ENCODE data around the gene B4GALT5.
"Not testable (repeated sequence)": the region's sequence is repeated elsewhere in the genome, so short reads cannot be mapped to it uniquely, and the experiment has no call there.

The B4GALT5 gene

GRCh38 chr20:49677777-49678758, 35.6 kb downstream of the B4GALT5 start:
- DNase-seq = no peak

- no peak for DNase-seq
Measured at GRCh38 chr20:49676581-49677291, 36.9 kb downstream of the B4GALT5 start.

DNA sequence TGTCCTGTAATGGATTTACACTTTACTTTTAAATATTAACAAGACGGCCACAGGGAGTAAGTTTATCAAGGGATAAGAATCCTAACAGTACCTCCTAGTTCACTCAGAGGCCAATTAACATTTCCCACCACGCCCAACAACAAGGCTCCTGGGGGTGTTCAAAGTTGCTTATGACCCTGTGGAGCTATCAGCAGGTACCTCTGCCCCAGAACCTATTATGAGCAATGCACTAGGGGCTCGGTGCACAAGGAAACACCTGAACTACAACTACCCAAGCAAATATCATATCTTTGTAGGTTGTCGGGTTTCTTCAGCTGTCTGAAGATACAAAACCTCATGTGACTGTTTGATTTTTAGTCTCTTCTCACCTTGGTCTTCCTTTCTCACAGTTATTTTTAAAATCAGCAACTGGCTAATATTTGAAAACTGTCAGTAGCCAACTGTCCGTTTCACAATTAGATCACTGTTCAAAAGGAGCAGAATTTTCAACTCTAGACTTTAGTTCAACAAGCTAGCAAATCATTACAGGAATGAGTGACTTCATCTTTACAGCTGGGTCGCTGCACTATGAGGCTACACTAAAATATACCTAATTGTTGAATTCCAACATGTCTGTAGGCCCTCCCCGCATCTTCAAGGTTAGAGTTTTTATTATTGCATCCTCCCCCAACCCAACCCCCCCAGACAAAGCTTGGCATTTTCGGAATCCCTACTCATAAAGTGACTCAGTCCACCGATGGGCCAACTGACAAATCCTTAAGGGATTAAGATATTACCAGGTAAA, 38.1 kb downstream of the B4GALT5 start:
- no peak for DNase-seq

DNA sequence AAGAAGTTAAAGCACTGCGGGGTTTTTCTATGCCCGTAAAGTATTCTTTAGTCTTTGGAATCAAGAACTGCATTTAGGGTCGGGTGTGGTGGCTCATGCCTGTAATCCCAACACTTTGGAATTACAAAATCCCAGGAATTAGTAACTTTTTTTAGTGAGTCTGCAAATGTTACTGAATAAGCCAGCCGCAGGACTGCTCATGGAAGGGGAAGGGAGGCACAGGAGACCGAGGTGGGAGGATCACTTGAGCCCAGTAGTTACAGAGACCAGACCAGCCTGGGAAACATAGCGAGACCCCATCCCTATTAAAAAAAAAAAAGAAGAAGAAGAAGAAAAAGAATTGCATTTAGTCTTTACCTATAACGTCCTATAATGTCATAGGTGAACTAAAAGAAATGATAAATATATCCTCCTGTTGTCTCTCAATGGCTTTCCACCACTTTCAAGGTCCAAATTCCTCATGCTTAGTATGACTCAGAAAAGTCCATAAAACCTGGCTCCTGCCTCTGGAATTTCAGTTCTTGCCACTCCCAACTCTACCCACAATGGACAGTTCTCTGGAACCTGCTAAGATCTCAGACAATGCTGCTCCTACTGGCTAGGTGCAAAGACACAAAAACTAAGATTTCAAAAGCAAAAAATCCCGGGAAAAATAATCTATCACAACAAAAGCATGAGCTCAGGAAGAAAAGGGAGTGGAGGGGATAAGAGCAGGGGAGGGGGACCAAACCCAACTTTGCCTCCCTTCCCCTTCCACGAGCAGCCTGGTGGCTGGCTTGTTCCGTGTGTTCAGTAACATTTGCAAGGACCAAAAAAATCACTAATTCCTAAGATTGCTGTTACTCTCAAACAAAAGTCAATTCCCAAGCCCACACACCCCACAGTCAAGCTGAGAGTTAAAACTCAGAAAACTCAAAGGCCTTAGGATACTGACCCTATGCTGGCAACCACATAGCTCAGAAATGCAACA, 39.0 kb downstream of the B4GALT5 start:
- DNase-seq = no peak

- DNase-seq = no peak
Measured at GRCh38 chr20:49672096-49672664, 41.5 kb downstream of the B4GALT5 start.

DNA sequence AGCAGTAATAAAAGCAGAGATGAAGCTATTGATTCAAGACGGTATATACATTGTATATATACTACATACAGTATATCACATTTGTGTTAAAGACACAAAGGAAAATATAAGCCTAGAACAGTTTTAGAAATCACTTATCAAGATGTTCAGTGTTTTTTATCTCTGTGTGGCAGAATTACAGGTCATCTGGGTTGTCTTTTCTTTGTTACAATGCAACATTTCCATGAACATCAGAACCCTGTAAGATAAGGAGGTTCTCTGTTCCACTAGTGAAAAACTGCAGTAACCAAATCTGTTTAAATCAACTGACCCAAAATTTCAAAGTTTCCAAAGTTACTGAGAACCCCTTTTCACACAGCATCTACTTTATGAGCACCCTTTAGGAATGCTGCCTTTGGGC, 42.2 kb downstream of the B4GALT5 start:
- no peak for DNase-seq

DNA sequence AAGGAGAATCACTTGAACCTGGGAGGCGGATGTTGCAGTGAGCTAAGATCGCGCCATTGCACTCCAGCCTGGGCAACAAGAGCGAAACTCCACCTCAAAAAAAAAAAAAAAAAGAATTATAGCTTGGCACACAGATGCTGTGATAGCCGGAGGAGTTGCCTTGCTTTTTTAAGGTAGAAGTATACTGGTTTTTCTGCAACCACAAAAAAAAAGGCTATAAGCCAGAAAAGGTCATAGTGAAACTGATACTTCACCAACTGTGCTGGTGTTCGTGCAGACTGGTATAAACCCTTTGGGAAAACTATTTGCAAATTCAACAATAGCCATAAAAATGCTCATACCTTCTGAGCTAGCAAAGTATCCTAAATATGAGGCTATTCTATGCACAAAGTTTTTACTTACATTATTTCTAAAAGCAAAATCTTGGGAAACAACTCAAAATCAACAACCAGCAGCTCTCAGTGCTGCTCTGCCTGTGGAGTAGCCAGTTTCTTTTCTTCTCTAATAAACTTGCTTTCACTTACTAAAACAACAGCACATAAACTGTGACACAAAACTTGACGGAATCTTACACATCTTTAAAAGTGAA, 44.0 kb downstream of the B4GALT5 start:
- DNase-seq = no peak

- DNase-seq = not testable (repeated sequence)
Measured at GRCh38 chr20:49668878-49669195, 44.8 kb downstream of the B4GALT5 start.

DNA sequence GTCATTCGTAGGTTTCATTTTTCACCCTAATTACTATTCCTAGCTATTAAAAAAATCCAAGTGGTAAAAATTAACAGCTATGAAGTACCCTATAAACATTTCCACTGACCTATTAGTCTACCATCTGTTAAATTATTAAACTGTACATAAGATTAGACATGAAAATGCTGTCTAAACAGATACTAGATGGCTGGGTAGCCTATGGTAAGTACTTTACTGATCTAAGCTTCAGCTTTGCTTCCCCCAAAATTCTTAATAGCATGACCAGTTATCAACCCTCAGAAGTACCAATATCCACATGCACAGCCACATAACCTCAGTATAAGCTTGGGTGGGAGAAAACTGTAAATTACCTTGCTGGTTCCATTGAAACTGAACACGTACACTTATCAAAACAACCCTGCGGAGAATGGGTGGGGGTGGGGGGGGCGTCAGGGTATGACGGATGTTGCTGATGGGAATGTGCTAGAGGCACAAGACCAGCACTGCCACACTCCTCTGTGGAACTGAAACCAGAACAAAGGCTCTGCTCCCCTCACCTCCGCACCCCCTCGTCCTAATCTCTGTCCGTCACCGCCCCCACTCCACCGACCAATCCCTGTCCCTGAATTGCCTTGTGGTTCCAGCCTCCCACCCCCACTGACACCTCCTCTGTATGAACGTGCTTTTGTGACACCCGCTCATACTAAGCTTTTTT, 45.3 kb downstream of the B4GALT5 start:
- DNase-seq = no peak

GRCh38 chr20:49666911-49667310, 46.8 kb downstream of the B4GALT5 start:
- no peak for DNase-seq

- DNase-seq = no peak
Measured at GRCh38 chr20:49665796-49666195, 47.9 kb downstream of the B4GALT5 start.

GRCh38 chr20:49664612-49665313, 48.9 kb downstream of the B4GALT5 start:
- DNase-seq = no peak

GRCh38 chr20:49663112-49663511, 50.6 kb downstream of the B4GALT5 start:
- no peak for DNase-seq

DNA sequence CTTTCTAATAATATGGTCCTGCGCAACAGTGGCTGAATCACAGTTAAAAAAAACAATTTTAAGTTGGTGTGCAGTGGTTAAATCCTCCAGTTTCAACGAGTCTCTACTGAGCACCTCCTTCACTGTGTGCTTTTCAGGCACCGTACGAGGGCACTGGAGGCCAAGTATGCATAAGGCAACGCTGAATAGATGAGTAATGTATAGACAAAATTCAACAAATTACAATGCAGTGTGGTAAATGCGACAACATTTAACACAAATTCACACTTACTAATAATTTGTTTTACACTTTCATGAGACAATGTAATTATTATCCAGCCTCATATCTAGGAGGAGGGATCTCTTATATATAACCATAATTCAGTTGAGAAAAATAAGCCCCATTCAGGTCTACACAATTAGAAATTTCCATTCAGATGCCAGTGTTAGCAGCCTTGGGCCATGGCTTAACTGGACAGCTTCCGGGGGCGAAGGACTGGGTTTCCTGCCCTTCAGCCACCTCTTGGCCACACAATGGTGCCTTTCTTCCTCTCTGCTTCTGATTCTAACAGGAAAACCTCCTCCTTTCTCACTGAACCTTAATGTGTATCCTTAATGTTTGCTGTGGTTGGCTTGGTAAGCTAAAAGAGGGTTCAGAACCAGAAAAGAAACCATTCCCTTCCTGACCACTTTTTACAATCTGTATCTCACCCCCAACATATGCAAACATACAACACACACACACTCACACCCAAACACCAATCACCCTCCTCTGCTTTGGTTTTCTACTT, 51.9 kb downstream of the B4GALT5 start:
- DNase-seq = no peak

DNA sequence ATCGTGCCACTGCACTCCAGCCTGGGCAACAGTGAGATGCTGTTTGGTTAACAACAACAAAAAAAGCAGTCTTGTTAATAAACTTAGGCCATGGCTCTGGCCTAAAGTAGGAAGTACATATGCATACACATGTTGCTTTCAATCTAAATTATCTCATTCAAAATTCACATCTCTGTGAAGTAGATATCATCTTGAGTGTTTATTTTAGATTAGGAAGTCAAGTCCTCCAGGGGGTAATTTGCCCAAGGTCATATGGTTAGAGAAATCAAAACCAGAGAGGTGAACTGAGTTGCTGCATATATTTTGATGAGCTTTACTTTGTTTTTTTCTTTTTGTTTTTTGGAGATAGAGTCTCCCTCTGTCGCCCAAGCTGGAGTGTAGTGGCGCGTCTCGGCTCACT, 52.8 kb downstream of the B4GALT5 start:
- no peak for DNase-seq

DNA sequence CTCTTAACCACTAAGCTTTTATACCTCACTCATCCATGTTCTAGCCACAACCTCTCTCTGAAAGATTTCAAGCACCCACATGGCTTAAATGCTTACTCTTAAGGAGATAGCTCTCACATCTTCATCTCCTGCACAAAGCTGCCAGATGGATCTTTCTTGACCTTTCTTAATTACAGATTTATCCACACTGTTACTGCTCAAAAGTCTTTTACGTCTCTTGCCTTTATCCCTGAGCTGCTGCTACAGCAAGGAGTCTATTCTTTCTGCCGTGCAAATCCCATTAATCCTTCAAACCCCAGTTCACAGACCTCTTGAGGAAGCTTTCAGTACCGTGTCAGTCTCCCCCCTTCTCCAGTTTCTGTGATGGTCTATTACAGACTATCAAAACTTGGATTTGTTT, 54.6 kb downstream of the B4GALT5 start:
- DNase-seq = no peak

DNA sequence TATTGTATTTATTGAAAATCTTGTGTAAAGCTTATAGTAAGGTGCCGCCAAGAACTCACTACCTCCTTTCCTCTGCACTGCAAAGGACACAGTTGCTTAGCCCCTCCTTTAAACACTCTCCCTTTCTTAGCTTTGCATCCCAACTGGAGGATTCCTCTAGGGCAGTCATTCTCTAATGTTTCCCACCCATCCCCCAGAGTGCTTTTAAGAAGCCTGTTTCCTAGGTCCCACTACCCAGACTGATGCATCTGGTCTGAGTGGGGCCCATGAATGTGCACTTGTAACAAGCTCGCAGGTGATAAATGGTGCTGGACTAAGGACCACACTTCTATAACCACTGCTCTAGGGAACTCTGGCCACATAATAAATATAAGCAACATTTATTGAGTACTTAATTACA, 55.2 kb downstream of the B4GALT5 start:
- no peak for DNase-seq

GRCh38 chr20:49657118-49657901, 56.4 kb downstream of the B4GALT5 start:
- DNase-seq = no peak

Data from NCI-H1105 (cell line).